H1 (cell line): ENCODE results near the gene TMEM140. TPM values are rescaled to one million over a fixed set of nuclear protein-coding genes. Genes with fewer than 3 reads are reported as not detected.

Experiments
- CTCF ChIA-PET: fragments of 300-600 bp; sonication (Branson Sonifier 250); formaldehyde crosslinking; loops from one replicate; lab custom pipeline; 2021; ENCODE audit not compliant: partially characterized antibody; lab: Charles Lee
- POLR2A ChIA-PET: fragments of 300-600 bp; sonication (Branson Sonifier 250); formaldehyde crosslinking; loops from one replicate; lab custom pipeline; 2021; ENCODE audit warnings: inconsistent platforms; ENCODE audit not compliant: partially characterized antibody; lab: Charles Lee
- DNase-seq, 2 experiments: peaks; one replicate each; pipeline versions ENCODE4 v3.0.0 to v3.0.0-alpha.2; 2010 to 2022; ENCODE audit warnings: low spot score in 2 of 2, low read depth in 1 of 2, mixed read lengths in 1 of 2
- FAIRE-seq: peaks from 2 replicates; lab custom pipeline; 2011; peaks lifted over from hg19 to GRCh38; lab: Jason Lieb, UNC
- H2AFZ ChIP-seq: 2 replicates; pipeline ENCODE4 v1.8.1; 2012; ENCODE audit warnings: low read length, inconsistent platforms
- H2AK5ac ChIP-seq: 2 replicates; pipeline ENCODE4 v1.6.1; 2013; ENCODE audit warnings: low read depth, low read length
- H2BK120ac ChIP-seq: replicated peaks from 2 replicates; pipeline ENCODE3; 2013; ENCODE audit warnings: low read depth, low read length, inconsistent platforms
- H2BK12ac ChIP-seq: 2 replicates; pipeline ENCODE4 v1.6.1; 2013; ENCODE audit warnings: low read depth, low read length
- H2BK15ac ChIP-seq: 2 replicates; pipeline ENCODE4 v1.6.1; 2013; ENCODE audit warnings: low read length
- H2BK20ac ChIP-seq: 2 replicates; pipeline ENCODE4 v1.6.1; 2013; ENCODE audit warnings: low read length
- H2BK5ac ChIP-seq: 2 replicates; pipeline ENCODE4 v1.6.1; 2013; ENCODE audit warnings: low read depth, low read length
- H3K14ac ChIP-seq: 2 replicates; pipeline ENCODE4 v1.6.1; 2013; ENCODE audit warnings: inconsistent platforms; ENCODE audit not compliant: insufficient read length
- H3K18ac ChIP-seq: 2 replicates; pipeline ENCODE4 v1.6.1; 2013; ENCODE audit warnings: low read length; ENCODE audit errors: extremely low read depth
- H3K23ac ChIP-seq: 2 replicates; pipeline ENCODE4 v1.6.1; 2013; ENCODE audit warnings: inconsistent platforms; ENCODE audit not compliant: insufficient read length
- H3K23me2 ChIP-seq: 2 replicates; pipeline ENCODE4 v1.6.1; 2013; ENCODE audit warnings: low read depth, low read length
- H3K27ac ChIP-seq: 2 replicates; pipeline ENCODE4 v1.6.1; 2011; ENCODE audit warnings: low read depth, low read length, inconsistent platforms
- H3K27me3 ChIP-seq, 4 experiments: replicated peaks in 1 of 4; 1 replicate in 1 of 4; 2 replicates in 3 of 4; pipeline versions ENCODE4 v1.6.1 to v1.8.1; 2011 to 2013; ENCODE audit warnings: low read length in 3 of 4, mild to moderate bottlenecking in 3 of 4, inconsistent platforms in 2 of 4, mixed read lengths in 2 of 4, moderate library complexity in 1 of 4; ENCODE audit not compliant: control insufficient read depth in 3 of 4, insufficient read depth in 3 of 4; ENCODE audit errors: extremely low read depth in 1 of 4
- H3K36me3 ChIP-seq, 4 experiments: 2 replicates each; pipeline versions ENCODE4 v1.6.1 to v1.8.1; 2011 to 2013; ENCODE audit warnings: mild to moderate bottlenecking in 4 of 4, low read length in 3 of 4, moderate library complexity in 2 of 4, control low read depth in 1 of 4, inconsistent platforms in 1 of 4; ENCODE audit not compliant: insufficient read depth in 4 of 4, control insufficient read depth in 2 of 4
- H3K4ac ChIP-seq: replicated peaks from 2 replicates; pipeline ENCODE3; 2013; ENCODE audit warnings: low read length, low read depth, mixed read lengths, inconsistent platforms; ENCODE audit not compliant: insufficient read length
- H3K4me1 ChIP-seq, 4 experiments: replicated peaks in 1 of 4; 1 replicate in 1 of 4; 2 replicates in 3 of 4; pipeline versions ENCODE4 v1.6.1 to v1.8.1; 2011 to 2013; ENCODE audit warnings: low read length in 3 of 4, inconsistent platforms in 2 of 4, mixed read lengths in 1 of 4; ENCODE audit not compliant: insufficient read depth in 4 of 4, control insufficient read depth in 3 of 4
- H3K4me2 ChIP-seq, 2 experiments: 2 replicates each; pipeline versions ENCODE4 v1.6.1 to v1.8.1; 2011 to 2013; ENCODE audit warnings: low read depth in 2 of 2, low read length in 2 of 2, control low read depth in 1 of 2, inconsistent platforms in 1 of 2, mild to moderate bottlenecking in 1 of 2; ENCODE audit not compliant: insufficient read depth in 1 of 2
- H3K4me3 ChIP-seq, 4 experiments: fragments of 200-600, 300-600 bp in 1 of 4; sonication (generic), shearing (Covaris generic), sonication (Bioruptor Twin) in 1 of 4; 2 replicates each; pipeline versions ENCODE4 v1.5.1 to v1.8.1; 2011 to 2016; ENCODE audit warnings: low read length in 4 of 4, low read depth in 3 of 4, control low read depth in 2 of 4, inconsistent platforms in 2 of 4, mild to moderate bottlenecking in 2 of 4, mixed read lengths in 1 of 4, moderate library complexity in 1 of 4; ENCODE audit not compliant: insufficient read depth in 2 of 4; ENCODE audit errors: extremely low read depth in 1 of 4
- H3K56ac ChIP-seq: replicated peaks from 2 replicates; pipeline ENCODE3; 2013; ENCODE audit warnings: low read depth, mild to moderate bottlenecking, mixed read lengths, low read length, inconsistent platforms; ENCODE audit not compliant: insufficient read length
- H3K79me1 ChIP-seq: 2 replicates; pipeline ENCODE4 v1.6.1; 2013; ENCODE audit warnings: low read depth, low read length, control low read depth
- H3K79me2 ChIP-seq, 2 experiments: 2 replicates each; pipeline versions ENCODE4 v1.6.1 to v1.8.1; 2012 to 2013; ENCODE audit warnings: low read length in 2 of 2, mild to moderate bottlenecking in 2 of 2, inconsistent platforms in 1 of 2; ENCODE audit not compliant: insufficient read depth in 2 of 2, control insufficient read depth in 1 of 2
- H3K9ac ChIP-seq, 4 experiments: replicated peaks in 1 of 4; 1 replicate in 1 of 4; 2 replicates in 3 of 4; pipeline versions ENCODE4 v1.6.1 to v1.8.1; 2011 to 2013; ENCODE audit warnings: low read depth in 3 of 4, low read length in 3 of 4, control low read depth in 2 of 4, mild to moderate bottlenecking in 2 of 4, moderate library complexity in 2 of 4, inconsistent platforms in 1 of 4; ENCODE audit errors: extremely low read depth in 1 of 4
- H3K9me3 ChIP-seq, 2 experiments: 2 replicates each; pipeline versions ENCODE4 v1.6.1 to v1.8.1; 2012 to 2013; ENCODE audit warnings: mild to moderate bottlenecking in 2 of 2, moderate library complexity in 2 of 2, control low read depth in 1 of 2, inconsistent platforms in 1 of 2, low read depth in 1 of 2, low read length in 1 of 2, mixed read lengths in 1 of 2; ENCODE audit not compliant: insufficient read depth in 2 of 2
- H4K20me1 ChIP-seq, 2 experiments: replicated peaks in 1 of 2; 2 replicates each; pipeline versions ENCODE3 to v1.8.1; 2011 to 2013; ENCODE audit warnings: inconsistent platforms in 2 of 2, low read length in 2 of 2, mild to moderate bottlenecking in 1 of 2; ENCODE audit not compliant: insufficient read depth in 2 of 2, control insufficient read depth in 1 of 2
- H4K5ac ChIP-seq: 2 replicates; pipeline ENCODE4 v1.6.1; 2013; ENCODE audit warnings: low read length, low read depth, mixed read lengths, inconsistent platforms; ENCODE audit not compliant: insufficient read length
- H4K8ac ChIP-seq: 2 replicates; pipeline ENCODE4 v1.8.0; 2013; ENCODE audit warnings: mild to moderate bottlenecking, moderate library complexity, low read length, inconsistent platforms; ENCODE audit not compliant: insufficient read depth; ENCODE audit errors: extremely low read depth
- H4K91ac ChIP-seq: replicated peaks from 2 replicates; pipeline ENCODE3; 2013; ENCODE audit warnings: low read length, mixed read lengths, inconsistent platforms; ENCODE audit not compliant: insufficient read length
- BRCA1 ChIP-seq: IDR thresholded peaks from 2 replicates; pipeline ENCODE4 v1.6.1; 2012; ENCODE audit warnings: low read depth, low read length, improper control_type of control experiment
- CHD1 ChIP-seq: IDR thresholded peaks from 2 replicates; pipeline ENCODE4 v1.6.1; 2012; ENCODE audit warnings: low read depth, low read length, improper control_type of control experiment
- POLR2A ChIP-seq, 2 experiments: IDR thresholded peaks; 1 replicate in 1 of 2; 2 replicates in 1 of 2; pipeline ENCODE4 v1.6.1; 2011; ENCODE audit warnings: low read depth in 2 of 2, low read length in 2 of 2, mild to moderate bottlenecking in 2 of 2; ENCODE audit errors: control extremely low read depth in 1 of 2
- POLR2AphosphoS5 ChIP-seq: IDR thresholded peaks from 2 replicates; pipeline ENCODE4 v1.6.1; 2011; ENCODE audit warnings: low read depth, low read length
- WGBS, 2 experiments: shearing (Covaris generic) in 1 of 2; methylation state at CpG; one replicate each; pipeline versions ENCODE4 v1.1.6 to v1.1.7; 2013 to 2015; ENCODE audit warnings: low lambda C conversion rate in 2 of 2, mixed read lengths in 2 of 2, inconsistent platforms in 1 of 2, low coverage in 1 of 2, missing lambda C conversion rate in 1 of 2; ENCODE audit not compliant: insufficient replicate concordance in 2 of 2, insufficient coverage in 1 of 2, insufficient read length in 1 of 2; ENCODE audit errors: extremely low coverage in 1 of 2, missing lambda C conversion rate in 1 of 2; 5-methylcytosine and 5-hydroxymethylcytosine counted together
- polyA plus RNA-seq, 7 experiments: library from polyadenylated mRNA; depleted of rRNA in 3 of 7; stranded (reverse) in 5 of 7; unstranded in 2 of 7; fragments of >200 nt in 5 of 7; fragments of 200-250 nt in 2 of 7; gene quantifications; 1 replicate in 5 of 7; 2 replicates in 1 of 7; 4 replicates in 1 of 7; pipeline versions ENCODE4 v1.2.1 to v1.2.3, GENCODE V29; 2011 to 2013; ENCODE audit warnings: missing spikeins in 2 of 7, mixed read lengths in 2 of 7
- total RNA-seq: library from RNA; stranded (reverse); fragmentation: NEBNext Ultra II Directional; extraction: Animal tissue kit (Norgen Biotek cat#: 25700); gene quantifications from 2 replicates; pipeline ENCODE4 v1.2.1, GENCODE V29; 2021

The TMEM140 gene
- total and polyA plus RNA-seq, 2 of the 8 experiments (the other 6 are each of a cell fraction or from before 2014, with no cell fraction given) = not detected

DNA sequence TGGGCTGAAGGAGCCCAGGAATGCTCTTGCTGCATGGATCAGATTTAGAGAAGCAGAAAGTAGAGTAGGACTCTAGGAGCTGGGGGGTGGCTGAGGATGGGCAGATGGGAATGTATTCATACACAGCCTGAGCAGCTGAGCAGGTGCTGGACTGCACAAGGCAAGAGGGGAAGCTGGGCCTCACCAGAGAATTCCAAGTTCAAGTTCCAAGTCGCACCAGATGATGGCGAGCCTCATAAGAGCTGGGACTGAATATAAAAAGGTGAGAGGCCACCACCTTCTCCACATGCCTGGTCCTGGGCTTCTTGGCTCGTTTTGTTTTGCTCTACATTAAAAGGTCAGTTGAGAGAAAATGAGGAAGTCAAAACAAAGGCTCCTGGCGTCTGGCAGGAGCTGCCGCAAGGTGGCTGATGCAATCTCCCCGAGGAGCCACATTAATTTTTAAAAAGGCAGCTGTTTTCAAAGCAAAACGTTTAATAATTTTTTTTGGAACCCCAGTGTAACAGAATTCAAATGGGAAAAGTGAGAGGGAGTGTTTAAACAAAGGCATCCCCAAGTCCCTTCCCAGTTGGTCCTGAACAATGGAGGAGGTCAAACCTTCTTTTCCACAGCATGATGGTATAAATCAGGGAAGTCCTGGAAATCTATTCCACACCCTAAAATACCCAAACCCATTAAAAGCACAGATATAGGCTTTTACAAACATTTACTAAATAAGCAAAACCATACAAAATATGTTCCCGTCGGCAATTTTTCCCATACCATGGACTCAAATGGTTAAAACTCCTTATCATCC is 13.2 kb downstream of the TMEM140 start:
- no peak overlapping the region for H3K4me3 ChIP-seq
- peaks cover 15 to 20% of the 10 kb centered on the region in 2 experiments for H3K9me3 ChIP-seq
- H3K4me1 ChIP-seq = 0 out of 7 replicates have a peak, but pooled peaks cover 0 to 2% (median 0%) of the 10 kb centered on the region in 4 experiments
- H3K4me2 ChIP-seq = no peak overlapping the region
- ChIA-PET POLR2A (interaction anchor here (0.9 to 5.7 kb wide), 3 partner anchors 9 to 174 kb away, joined by 3 to 32 read pairs (median 6); partner anchors contain the start of gene CYREN), CTCF (interaction anchor here (0.9 to 1.8 kb wide), 3 partner anchors 9 to 32 kb away, joined by 3 to 6 read pairs (median 5); no protein-coding TSS in a partner anchor)
- H2BK120ac ChIP-seq = no peak overlapping the region
- WGBS, 2 experiments = 89% methylated on average over 9 of the region's 9 CpGs; no CpG with 5 or more reads in 1 of the 2 experiments
- no peak overlapping the region for H4K5ac ChIP-seq
- H3K36me3 ChIP-seq = peaks cover 4 to 24% (median 15%) of the 10 kb centered on the region in 4 experiments
- no peak overlapping the region for H2AFZ ChIP-seq
- no peak overlapping the region for H3K23ac ChIP-seq
- no peak overlapping the region; the same call in 1 of the 2 replicates for H3K18ac ChIP-seq
- H2AK5ac ChIP-seq = no peak overlapping the region
- no peak overlapping the region for H3K14ac ChIP-seq
- H3K9ac ChIP-seq = no peak overlapping the region
- no peak overlapping the region for H2BK15ac ChIP-seq
- no peaks in the 10 kb centered on the region; the same call in 1 of the 2 replicates for H3K79me1 ChIP-seq
- no peak overlapping the region for H3K4ac ChIP-seq
- no peak for DNase-seq
- FAIRE-seq = no peak
- H3K27ac ChIP-seq = no peak overlapping the region
- H3K79me2 ChIP-seq = no peaks in the 10 kb centered on the region
- no peak overlapping the region; the same call in 1 of the 2 replicates for H2BK12ac ChIP-seq
- H4K8ac ChIP-seq = no peak overlapping the region
- H3K23me2 ChIP-seq = no peaks in the 10 kb centered on the region
- H4K91ac ChIP-seq = peak overlapping the region; percentile 39
- no peaks in the 10 kb centered on the region for H3K27me3 ChIP-seq
- H4K20me1 ChIP-seq = no peaks in the 10 kb centered on the region
- H2BK5ac ChIP-seq = 0 out of 2 replicates have a peak overlapping the region, but pooled peaks have one; percentile 40
- H3K56ac ChIP-seq = no peak overlapping the region
- no peak for TF ChIP-seq BRCA1
- TF ChIP-seq CHD1 = no peak
- TF ChIP-seq POLR2A (IDR thresholded peaks at IDR 0.05; ENCODE audit: control extremely low read depth in 1 of 2, low read depth in 2 of 2, low read length in 2 of 2) = peak in 1 of 2 experiments; percentile 26; a peak in 1 of 3 replicates
- TF ChIP-seq POLR2AphosphoS5 = no peak
- TF ChIP-seq, all 59 proteins: peak for 1
- H2BK20ac ChIP-seq = 0 out of 2 replicates have a peak overlapping the region, but pooled peaks have one; percentile 1
